HG02588 (cell line): Measurements from ENCODE around the gene CHRNB4.

Experiments
- ATAC-seq: cut with Tn5 transposase; IDR thresholded peaks from one replicate; pipeline ENCODE4 v1.9.1; 2021; ENCODE audit warnings: mild to moderate bottlenecking, moderate library complexity; ENCODE audit not compliant: unreplicated experiment

The CHRNB4 gene

GRCh38 chr15:78634210-78635145 is 6.5 kb downstream of the CHRNB4 start:
- no peak for ATAC-seq

GRCh38 chr15:78633348-78633747 is 7.7 kb downstream of the CHRNB4 start:
- no peak for ATAC-seq

GRCh38 chr15:78630886-78631633 is 9.9 kb downstream of the CHRNB4 start:
- ATAC-seq: no peak

- no peak for ATAC-seq
Measured at GRCh38 chr15:78629716-78630065, 11.3 kb downstream of the CHRNB4 start.

- no peak for ATAC-seq
Measured at GRCh38 chr15:78629031-78629715, 11.8 kb downstream of the CHRNB4 start.

GRCh38 chr15:78628227-78628626 is 12.8 kb downstream of the CHRNB4 start:
- ATAC-seq: no peak

GRCh38 chr15:78627348-78627747 is 13.7 kb downstream of the CHRNB4 start:
- ATAC-seq: no peak

GRCh38 chr15:78626381-78626995 is 14.5 kb downstream of the CHRNB4 start:
- ATAC-seq: no peak

- ATAC-seq: no peak
Measured at GRCh38 chr15:78625606-78626280, 15.3 kb downstream of the CHRNB4 start.

- no peak for ATAC-seq
Measured at GRCh38 chr15:78624651-78625590, 16.1 kb downstream of the CHRNB4 start.

GRCh38 chr15:78623786-78624497 is 17.1 kb downstream of the CHRNB4 start:
- no peak for ATAC-seq

- ATAC-seq: no peak
Measured at GRCh38 chr15:78621810-78622402, 19.1 kb downstream of the CHRNB4 start.

- no peak for ATAC-seq
Measured at GRCh38 chr15:78620527-78621421, 20.2 kb downstream of the CHRNB4 start, which contains the start of gene CHRNA3. CHRNA3 (minus strand) TSS chr15:78620996; CDS start chr15:78620794, 202 bp downstream.

GRCh38 chr15:78620021-78620526 is 20.9 kb downstream of the CHRNB4 start:
- no peak for ATAC-seq

GRCh38 chr15:78619022-78619950 is 21.7 kb downstream of the CHRNB4 start:
- no peak for ATAC-seq

GRCh38 chr15:78618490-78618934 is 22.5 kb downstream of the CHRNB4 start:
- ATAC-seq: no peak
